Measurements from ENCODE around the gene LGALS3.
"Not testable (repeated sequence)": the region's sequence is repeated elsewhere in the genome, so short reads cannot be mapped to it uniquely, and the experiment has no call there.

Gene LGALS3

DNA sequence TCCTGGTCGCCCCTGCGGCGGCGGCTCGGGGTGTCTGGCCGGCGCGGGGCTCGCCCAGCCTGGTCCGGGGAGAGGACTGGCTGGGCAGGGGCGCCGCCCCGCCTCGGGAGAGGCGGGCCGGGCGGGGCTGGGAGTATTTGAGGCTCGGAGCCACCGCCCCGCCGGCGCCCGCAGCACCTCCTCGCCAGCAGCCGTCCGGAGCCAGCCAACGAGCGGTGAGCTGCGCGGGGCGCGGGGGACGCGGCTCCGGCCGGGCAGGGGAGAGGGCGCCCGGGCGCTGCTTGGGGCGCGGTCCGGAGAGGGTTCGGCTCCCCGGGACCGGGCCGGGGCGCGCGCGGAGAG is at the start of gene LGALS3:
TSS of gene LGALS3 (plus strand) at position 167 of the 342 bp plus-strand sequence. CDS start 8,122 bp downstream, outside the sequence.
- peak; percentile 20 to 47 for DNase-seq

DNA sequence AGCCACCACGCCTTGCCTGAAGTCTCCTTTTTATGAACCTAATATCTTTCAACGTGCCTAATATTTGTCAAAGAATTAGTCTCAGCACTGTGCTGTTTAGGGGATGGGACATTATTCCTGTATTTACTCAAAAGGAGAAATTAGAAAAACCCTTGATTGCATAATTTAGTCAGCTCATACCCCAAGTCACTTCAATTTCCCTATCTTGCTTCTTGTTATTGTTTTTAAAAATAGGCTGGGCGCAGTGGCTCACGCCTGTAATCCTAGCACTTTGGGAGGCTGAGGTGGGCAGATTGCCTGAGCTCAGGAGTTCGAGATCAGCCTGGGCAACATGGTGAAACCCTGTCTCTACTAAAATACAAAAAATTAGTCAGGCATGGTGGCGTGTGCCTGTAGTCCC is 49.1 kb upstream of the LGALS3 start:
- DNase-seq: not testable (repeated sequence)

DNA sequence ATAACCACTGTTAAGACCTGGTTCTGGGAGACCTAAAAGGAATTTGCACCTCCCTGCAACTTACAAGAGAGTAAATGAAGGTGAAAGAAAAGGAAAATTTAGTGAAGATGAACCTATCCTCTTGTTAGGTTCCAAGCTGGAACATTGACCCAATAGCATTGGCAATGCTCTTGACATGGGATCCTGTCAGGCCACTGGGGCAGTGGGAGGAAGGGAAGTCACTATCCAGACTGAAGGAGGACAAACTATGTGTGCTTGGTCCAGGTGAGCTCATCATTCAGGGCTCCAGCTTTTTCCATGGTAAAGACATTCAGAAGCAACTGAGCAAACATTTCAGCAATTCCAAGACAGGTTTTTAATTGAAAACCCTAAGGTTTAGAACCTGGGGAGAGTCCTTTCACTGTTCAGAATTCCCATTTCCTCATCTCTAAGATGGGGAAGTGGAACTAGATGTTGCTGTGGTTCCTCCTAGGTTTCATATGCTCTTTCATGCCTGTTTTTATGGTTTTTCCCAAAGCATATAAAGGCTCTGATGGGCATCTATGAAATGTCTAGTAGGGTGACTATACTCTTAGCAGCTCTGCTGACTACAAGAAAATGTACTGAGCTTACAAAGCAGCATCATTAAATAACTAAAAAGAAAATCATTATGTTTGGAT is 44.5 kb upstream of the LGALS3 start:
- DNase-seq: no peak

DNA sequence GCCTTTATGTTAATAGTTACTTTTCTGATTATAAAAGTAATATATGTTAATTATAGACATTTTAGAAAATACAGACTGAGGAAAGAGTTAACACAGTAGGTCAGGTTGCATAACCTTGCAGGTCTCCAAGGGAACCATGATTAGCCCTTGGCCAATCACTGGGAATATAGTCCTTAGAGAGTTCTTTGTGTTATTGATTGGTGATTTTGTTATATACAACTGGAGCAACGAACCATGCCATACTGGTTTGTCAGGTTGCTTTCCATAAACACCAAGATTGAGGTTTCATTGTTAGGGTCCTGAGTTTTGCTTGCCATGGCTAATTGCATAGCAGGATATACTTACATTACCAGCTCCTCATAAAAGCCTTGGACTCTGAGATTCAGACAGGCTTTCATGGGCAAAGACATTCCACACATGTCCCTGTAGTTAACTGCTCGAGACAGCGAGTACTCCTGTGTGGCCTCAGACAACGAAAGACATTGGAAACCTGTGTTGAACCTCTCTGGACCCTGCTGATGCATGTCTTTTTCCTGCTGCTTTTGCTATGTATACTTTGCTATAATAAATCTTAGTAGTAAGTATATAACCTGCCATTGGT is 43.9 kb upstream of the LGALS3 start:
- no peak for DNase-seq

DNA sequence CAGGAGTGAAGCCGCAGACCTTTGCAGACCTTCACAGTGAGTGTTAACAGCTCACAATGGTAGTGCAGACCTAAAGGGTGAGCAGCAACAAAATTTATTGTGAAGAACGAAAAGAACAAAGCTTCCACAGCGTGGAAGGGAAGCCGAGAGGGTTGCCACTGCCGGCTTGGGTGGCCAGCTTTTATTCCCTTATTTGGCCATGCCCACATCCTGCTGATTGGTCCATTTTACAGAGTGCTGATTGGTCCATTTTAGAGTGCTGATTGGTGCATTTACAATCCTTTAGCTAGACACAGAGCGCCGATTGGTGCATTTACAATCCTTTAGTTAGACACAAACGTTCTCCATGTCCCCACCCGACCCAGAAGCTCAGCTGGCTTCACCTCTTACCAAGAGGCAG is 42.1 kb upstream of the LGALS3 start:
- DNase-seq: no peak

DNA sequence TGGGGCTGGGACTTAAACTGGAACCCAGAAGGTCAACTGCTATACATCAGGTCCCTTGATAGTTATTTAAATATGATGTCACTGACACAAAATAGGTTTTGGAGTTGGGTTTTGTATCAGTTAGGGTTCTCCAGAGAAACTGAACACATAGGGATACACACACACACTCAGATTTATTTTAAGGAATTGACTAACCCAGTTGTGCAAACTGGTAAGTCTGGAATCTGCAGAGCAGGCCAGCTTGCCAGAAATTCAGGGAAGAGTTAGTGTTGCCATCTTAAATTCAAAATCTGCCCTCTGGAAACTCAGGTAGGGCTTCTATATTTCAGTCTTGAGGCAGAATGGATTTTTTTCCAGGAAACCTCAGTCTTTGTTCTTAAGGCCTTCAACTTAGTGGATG is 40.7 kb upstream of the LGALS3 start:
- no peak for DNase-seq

DNA sequence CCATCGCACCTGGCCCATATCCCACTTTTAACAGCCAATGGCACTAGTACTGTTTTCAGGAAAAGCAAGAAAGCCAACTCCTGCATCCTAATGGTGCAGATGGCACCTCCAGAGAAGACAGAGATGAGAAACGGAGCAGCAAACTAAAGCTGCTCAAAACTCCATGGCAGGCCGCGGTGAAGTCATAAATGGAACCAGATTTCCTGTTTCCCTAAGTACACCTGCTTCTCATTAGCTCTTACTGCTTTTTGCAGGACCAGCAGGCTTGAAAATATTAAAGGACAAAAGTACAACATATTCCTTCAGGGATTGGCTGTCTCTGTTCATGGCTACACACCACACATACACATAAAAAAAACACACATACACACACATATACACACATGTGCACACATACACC is 36.7 kb upstream of the LGALS3 start:
- DNase-seq: no peak

DNA sequence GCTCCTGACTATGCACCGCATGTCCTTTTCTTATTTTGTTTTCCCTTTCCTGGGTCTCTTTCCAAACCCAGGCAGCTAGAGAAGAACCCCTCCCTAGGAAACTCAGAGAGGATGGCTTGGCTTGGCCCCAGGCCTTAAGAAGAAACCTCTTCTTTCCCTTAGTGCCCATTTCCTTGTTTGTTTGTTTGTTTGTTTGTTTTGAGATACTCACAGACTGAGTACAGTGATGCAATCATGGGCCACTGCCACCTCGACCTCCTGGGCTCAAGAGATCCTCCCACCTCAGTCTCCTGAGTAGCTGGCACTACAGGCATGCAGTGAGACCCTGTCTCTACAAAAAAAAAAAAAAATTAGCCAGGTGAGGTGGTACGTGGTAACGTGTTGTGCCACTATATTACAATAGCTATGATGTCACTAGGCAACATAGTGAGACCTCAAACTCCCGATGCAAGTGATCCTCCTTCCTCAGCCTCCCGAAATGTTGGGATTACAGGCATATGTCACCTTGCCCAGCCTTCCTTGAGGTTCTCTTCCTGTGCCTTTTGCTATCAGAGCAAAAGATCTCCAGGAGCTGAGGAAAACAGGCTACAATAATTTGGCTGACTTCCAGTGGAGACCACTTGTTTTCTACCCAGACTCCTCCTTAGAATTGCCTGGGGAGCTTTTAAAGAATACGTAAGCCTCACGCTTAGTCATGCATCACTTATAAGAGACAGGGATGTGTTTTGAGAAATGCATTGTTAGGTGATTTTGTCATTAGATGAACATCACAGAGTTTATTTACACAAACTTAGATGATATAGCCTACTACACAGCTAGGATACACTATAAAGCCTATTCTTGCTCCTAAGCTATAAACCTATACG is 34.5 kb upstream of the LGALS3 start:
- DNase-seq: no peak

DNA sequence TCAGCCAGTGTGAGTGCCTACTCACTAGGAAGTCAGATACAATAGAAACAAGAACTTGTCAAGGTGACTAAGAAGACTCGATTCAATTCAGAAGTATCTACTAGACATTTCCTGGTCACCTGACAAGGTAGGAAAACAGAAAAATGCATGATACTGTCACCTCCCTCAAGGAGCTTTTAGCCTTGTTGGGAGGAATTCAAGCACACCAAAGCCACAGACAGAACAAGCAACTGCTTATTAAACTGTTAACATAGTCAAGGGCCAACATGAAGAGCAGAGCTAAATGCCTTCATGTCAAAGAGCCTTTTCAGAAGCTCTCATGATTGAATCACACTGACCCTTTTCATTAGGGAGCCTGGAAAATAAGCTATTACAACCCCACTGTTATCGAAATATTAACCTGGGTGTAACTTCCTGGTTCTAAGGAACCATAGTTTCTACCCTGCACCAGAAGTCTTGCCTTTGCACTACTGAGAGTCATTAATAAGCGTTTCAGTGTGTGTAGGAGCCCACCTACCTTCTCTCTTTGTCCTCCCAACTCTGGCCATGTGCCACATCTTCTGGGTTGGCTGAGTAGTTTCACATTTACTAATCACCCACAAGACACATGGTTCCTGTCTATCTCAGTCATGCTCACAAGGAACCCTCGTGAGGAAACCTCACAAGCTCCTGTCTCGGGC is 31.0 kb upstream of the LGALS3 start:
- peak; percentile 32 to 52 for DNase-seq

DNA sequence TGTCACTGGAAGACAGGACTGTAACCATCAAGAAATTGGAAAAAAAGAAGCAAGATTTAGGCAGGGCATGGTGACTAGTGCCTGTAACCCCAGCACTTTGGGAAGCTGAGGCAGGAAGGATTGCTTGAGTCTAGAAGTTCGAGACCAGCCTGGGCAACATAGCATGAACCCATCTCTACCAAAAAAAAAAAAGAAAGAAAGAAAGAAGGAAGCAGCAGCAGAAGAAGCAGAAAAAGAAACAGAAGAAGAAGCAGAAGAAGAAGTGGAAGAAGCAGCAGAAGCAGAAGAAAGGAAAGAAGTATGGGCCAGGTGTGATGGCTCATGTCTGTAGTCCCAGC is 30.5 kb upstream of the LGALS3 start:
- no peak for DNase-seq

DNA sequence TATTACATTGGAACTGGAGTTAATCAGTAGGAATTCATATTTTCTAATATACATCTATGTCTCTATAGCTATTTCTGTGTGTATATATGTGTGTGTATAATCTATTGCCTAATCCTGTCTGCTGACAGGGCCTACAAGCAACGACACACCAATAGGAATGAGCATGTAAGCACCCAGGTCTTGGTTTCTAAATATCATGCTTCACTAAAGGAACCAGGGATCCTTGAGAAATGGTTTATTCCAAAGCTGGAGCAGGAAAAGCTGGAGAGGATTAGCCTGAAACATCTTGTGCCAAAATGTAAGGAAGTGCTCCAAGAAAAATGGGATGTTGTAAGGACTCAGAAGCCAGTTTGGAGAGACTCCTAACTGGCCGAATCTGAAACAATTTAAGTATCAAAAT is 29.3 kb upstream of the LGALS3 start:
- DNase-seq: no peak

DNA sequence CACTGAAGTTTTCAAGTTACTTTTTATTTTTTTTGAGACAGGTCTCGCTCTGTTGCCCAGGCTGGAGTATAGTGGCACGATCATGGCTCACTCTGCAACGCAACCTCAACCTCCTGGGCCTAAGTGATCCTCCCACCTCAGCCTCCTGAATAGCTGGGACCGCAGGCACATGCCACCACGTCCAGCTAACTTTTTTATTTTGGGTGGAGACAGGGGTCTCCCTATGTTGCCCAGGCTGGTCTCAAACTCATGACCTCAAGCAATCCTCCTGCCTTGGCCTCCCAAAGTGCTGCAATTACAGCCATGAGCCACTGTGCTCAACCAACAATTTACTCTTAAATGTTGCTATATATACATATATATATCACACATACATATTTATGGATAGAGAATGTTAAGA is 27.4 kb upstream of the LGALS3 start:
- DNase-seq: no peak

DNA sequence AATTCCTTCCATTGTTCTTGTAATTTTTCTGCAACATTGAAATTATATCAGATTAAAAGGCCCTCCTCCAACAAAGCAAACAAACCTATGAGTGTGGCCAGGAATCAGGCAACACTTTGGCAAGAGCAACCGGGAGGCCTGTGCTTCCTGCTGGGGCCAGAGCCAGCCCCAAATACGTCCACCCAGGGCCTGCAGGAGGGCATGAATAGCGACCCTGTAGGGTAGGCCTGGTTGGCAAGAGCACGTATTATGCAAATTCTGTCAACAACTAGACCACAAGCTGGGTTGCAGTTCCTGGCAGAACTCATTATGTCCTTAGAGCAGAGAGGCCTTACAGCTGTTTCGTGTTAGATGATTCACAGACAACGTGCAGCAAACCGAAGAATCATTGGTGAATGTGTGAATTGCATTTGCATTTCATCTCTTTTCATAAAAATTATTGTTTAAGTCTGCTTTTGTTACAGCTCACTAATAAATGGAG is 26.9 kb upstream of the LGALS3 start:
- peak; percentile 55 to 66 for DNase-seq

DNA sequence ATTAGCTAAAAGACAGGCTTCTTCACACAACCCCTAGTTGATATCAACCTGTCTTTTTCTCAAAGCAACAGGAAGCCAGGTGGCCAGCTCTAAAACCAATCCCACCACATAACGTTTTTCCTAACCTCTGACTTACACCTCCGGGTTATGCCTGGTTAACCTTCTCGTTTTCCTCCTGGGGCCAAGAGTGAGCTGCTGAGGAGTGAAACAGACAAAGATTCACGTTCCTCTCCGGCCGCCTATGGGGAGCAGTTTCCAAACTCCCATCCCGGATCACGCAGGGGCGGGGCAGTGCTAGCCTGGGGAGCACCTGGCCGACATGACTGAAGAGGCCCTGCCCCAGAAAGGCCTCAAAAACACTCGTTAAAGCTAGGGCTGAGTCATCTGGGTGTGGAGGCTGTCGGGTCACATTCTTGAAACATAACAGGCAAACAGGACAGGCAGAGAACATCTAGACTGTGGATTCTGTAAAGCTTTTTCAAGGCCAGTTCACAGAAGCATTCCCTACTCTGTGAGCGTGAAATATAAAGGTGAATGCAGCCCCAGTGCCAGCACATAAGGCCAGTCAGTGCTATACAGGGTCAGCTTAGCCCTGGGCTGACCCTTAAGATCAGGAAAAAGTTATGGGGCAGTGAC is 25.9 kb upstream of the LGALS3 start:
- DNase-seq: peak; percentile 37 to 67

DNA sequence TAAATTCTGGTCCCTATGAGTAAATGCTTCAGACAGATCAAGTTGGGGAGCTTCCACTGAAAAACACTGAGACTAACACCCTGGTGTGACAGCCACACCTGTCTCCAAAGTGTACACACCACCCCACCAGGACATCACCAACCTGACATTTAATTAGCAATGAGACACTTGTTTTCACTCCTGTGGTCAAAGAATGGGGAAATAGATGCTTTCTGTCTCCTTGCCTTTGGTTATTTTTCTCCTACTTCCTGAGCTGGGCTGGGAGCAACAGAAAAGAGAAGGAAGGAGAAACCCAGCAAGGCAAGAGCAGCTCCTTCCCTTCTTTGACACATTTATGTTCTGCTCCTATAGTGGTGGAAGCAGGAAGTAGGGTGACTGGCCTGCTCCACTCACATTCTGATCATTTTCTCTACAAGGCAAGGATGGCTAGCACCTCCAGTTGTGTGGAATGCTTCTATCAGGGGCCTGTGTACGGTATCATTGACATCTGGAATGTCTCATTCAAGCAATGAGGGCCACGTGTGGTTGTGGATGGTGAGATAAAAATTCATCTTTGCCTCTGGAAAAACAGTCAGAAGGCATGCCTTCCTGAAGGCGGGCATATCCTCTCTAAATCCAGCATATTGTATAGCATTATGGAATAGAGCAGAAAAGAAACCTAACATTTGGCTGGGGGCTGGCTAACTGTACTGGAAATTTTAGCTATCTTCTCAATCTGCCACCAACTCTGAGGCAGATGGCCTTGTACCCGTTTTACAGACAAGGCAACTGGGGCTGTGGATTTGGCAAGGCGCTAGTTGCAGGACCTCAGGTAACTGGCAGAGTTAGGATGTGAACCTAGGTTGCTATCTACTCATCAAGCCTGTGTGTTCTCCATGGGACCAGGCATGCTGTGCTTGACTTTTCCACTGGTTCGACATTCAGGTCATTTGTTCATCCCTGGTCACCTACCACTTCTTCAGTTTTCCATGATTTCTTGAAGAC is 24.8 kb upstream of the LGALS3 start:
- DNase-seq: no peak

DNA sequence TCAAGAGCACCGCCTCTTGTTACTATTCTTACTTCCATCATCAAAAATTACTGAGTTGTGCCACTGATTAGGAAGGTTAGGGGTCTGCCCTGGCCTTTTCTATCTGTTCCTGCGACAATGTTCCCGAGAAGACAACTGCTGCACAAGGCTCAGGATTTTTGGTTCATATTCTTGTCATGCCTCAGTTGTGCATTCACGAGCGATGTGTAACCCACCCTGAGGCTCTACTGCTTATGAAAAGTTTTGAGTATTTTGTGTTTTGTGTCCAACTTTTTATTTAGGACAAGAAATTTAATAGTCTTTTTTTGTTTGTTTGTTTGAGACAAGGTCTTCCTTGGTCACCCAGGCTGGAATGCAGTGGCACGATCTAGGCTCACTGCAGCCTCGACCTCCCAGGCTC is 23.1 kb upstream of the LGALS3 start:
- no peak for DNase-seq

DNA sequence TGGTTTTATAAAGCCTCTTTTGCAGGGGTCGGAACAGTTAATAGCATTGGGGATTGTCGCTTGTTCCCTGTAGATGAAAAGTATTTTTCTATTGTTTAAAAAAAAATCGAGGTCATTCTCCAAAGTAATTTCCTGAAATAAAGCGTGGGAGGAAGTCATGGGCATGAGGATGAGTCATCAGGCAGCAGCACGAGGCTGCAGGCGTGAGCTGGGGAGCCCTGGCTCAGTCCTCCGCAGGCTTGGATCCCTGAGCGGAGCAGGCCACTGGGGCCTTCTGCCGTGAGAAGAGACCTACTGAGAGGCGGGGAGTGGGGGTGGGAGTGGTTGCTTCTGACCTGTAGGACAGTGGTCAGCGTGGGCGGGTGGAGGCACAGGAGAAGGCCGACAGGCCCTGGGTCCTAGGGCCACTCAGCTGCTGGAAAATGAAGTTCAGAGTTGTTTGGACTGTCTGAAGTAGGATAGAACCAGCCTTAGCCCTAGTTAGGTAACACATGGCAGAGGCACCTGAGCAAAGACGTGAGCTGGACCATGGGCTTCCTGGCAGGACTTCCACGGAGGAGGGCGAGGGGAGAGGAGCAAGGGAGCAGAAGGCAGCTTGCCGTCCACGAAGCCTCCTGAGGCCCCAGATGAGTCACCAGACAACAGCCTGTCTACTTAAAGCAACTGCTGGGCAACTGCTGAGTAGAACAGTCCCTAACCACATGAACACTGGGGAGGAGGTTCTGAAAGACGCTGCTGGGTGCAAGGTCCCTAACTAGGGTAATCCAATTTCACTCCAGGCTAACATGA is 21.1 kb upstream of the LGALS3 start:
- DNase-seq: peak; percentile 41 to 57

DNA sequence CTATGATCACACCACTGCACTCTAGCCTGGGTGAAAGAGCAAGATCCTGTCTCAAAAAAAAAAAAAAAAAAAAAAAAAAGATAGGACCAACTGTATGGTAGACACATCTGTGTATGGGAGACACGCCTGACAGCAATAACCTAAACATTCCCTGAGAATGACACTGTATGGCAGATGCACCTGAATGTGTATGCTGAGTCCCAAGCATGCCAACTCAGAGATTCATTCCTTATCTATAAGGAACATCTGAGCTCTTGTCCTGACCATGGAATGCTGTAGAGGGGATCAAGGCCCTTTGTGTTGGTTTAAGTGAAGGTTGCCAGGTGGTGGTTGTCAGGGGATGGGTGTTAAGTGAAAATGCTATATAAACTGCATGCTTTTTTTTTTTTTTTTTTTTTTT is 19.2 kb upstream of the LGALS3 start:
- DNase-seq: no peak

DNA sequence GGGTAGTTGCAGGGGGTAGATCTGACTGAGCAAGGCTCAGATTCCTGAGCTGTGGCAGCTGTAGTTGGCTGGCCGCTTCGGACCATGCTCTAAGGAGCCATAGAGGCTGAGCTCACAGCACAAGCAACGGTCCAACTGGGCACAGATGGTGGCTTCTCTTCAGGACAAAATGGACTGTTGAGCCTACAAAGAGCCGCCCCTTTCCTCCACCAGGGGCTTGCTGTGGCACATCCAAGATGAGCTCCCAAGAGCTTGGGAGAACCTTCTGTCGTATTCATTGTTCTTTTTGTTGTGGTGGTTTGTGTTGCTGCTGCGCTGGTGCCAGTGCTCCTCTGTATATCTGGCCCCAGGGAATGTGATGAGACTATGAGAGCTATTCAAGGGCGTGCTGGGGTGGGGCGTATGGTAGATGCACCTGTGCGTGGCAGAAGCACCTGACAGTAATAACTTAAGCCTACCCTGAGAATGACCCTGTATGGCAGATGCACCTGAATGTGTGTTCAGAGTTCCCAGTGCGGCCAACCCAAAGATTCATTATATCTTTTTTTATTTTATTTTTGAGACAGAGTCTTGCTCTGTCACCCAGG is 17.8 kb upstream of the LGALS3 start:
- DNase-seq: no peak

DNA sequence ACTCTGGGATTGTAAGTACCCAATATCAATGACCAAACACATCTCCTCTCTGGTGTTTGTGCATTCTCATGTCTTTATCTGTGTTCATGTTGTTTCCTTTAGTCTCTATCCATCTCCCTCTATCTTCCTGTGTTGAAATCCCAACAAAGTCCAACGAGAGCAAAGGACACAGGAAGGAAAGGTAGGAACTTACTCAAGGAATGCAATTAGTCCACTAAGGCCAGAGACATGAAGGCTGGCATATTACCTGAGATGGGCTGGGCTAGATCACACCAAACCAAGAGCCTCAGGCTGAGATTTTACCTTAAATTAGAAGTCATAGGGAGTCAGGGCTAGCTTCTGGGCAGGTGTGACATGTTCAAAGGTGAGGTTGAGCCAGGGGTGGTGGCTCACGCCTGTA is 14.3 kb upstream of the LGALS3 start:
- no peak for DNase-seq

DNA sequence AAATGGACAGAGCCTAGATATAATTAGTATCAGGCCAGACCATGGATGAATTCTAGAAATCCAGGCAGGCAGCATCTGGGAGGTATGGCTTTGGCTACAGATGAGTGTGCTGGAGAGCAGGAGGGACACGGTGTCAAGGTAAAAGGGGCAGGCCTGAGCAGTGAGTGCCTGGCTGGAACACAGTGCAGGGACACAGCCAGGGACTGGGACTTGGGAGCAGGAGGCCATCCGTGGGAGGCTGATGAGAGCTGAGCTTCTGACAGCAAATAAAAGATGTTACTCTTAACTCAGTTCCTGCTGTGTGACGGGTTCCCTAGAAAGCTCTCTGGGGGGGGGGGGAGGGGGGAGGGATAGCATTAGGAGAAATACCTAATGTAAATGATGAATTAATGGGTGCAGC is 13.6 kb upstream of the LGALS3 start:
- no peak for DNase-seq

Measured in CD4-positive, alpha-beta T cell treated with Interferon alpha-2 for 1 hour (primary cell).